DMS114 treated with DMSO at 0.1 percent for 48 hours (cell line): ENCODE measurements around the gene CCNT1.
"Not testable (repeated sequence)": the region's sequence is repeated elsewhere in the genome, so short reads cannot be mapped to it uniquely, and the experiment has no call there.

Experiments used
- DNase-seq: peaks from one replicate; lab custom pipeline; 2025; ENCODE audit not compliant: unreplicated experiment; lab: John Stamatoyannopoulos, UW

The CCNT1 gene

DNA sequence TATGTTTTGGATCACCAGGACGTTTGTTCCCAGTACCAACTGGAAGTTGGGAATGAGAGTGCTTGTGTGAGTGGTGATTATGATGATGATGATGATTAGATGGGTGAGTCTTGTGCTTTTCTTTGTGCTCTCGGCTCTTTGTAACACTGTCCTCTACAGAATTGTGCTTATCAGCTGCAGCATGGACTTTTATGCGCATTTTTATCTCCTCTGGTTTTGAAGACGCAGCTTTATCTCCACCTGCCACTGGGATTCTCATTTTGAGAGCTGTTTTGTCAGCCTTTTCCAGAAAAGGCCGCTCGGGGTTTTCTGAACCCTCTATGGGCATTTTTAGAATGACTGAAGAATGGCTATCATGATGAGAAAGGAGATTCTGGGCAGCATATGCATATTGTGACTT, 22.9 kb downstream of the CCNT1 start:
- DNase-seq = no peak

DNA sequence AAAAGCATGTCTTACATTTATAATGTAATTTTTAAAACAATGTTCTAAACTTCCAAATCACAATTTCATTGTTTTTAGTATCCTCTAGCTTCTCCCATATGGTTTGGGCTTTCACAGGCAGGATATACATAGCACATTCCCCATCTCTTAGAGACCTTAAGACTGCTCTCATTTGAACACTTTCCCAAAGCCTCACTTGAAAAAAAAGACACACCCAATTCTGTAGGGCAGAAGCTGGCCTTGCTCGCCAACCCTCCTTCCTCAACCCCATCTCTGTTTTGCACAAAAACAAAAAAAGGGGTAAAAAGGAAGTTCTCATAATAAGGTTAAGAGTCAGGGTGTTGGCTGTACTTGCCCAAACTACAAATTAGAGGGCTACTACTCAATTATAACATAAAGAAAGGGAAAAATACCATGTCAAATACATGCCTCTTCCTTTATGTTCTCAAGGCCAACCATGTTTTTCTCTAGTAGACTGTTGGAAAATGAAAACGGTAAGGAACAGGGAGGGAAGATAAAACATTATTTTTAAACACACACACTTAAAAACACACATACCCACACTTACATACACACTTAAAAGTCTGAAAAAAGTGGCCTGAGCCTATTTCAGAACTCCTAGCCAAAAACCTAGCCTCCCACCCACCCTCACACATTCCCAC, 24.6 kb downstream of the CCNT1 start:
- DNase-seq = no peak

DNA sequence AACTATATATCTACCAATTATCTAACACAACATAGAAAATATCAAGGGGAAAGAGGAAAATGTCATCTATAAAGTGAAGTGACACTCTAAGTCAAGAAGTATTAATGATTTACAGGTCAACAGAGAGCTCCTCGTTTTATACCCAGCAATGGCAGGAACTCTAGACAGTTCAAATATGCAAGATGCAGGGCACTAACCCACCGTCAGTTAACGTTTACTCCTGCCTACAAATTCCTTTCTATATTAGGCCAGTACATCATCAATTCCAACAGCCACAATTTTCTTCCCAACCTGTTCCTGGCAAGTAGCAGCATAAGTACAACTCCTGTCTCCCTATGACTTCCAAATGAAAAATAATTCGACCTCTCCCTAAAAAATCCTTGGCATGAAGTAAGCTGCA, 25.5 kb downstream of the CCNT1 start:
- no peak for DNase-seq

DNA sequence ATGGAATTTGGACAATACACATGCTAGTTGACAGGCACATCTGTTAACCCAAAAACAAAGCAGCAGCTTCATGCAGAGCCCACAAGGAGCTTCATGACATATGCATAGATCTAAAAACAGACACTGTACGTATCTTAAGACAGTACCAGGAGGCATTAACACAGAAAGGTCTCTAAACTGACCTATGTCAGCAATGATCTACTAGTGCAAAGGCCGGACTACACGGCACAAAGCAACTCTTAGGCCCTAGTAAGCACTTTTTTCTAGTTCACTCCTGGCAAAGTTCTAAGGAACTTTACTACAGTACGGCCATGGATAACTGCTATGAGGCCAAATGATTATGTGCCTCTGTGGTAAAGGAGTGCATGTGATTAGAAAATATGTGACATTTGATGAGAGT, 26.1 kb downstream of the CCNT1 start:
- DNase-seq = no peak

DNA sequence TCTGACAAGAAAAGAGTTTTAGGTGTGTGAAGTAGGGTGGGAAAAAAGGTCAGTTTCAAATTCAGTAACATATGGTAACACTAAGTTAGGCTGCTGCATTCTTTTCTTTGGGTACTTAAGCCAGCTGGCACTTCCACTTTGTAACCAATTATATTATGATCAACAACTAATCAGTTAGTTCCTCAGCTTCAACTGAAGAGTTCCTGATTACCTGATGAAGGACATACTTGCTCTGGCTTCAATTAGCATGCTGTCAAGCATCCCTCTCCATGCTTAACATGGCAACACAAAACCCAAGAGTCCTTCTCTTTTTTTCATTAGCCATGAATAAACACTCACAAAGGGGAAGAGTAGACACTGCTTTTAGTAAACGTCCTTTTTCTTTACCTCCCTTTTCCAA, 27.7 kb downstream of the CCNT1 start:
- DNase-seq = no peak

DNA sequence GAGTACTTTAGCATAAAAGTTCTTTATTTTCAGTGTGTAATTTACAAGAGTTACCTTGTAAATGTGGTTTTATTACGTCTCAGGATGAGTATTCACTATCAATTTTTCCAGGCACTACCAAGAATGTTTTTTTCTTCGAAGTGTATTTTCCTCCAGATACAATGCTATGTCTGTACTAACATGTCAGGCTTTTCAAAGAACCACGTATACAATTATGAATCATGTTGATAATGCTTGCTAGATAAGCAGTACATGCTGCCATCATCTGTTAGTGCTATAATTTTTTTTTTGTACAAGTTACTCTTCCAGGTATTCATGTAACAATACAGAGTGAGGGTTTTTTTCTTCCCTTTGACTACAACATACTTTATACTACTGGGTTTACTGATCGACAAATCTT, 28.9 kb downstream of the CCNT1 start:
- DNase-seq = no peak

DNA sequence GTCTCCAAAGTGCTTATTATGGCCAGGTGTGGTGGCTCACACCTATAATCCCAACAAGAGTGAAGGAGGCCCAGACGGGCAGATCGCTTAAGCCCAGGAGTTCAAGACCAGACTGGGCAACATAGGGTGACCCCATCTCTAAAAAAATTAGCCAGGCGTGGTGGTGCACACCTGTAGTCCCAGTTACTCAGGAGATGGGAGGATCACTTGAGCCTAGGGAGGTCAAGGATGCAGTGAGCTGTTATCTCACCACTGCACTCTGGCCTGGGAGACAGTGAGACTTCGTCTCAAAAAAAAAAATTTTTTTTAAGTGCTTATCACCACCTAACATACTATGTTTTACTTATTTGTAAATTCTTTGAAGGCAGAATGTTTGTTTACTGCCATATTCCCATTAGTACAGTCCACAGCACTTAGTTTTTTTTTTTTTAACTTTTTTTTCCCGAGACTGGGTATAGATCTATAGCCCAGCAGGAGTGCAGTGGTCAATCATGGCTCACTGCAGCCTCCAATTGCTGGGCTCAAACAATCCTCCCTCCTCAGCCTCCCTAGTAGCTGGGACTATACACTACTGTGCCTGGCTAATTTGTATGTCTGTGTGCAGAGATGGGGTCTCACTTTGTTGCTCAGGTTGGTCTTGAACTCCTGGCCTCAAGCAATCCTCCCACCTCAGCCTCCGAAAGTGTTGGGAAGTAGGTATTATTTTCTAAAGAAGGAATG, 29.7 kb downstream of the CCNT1 start:
- DNase-seq = no peak

DNA sequence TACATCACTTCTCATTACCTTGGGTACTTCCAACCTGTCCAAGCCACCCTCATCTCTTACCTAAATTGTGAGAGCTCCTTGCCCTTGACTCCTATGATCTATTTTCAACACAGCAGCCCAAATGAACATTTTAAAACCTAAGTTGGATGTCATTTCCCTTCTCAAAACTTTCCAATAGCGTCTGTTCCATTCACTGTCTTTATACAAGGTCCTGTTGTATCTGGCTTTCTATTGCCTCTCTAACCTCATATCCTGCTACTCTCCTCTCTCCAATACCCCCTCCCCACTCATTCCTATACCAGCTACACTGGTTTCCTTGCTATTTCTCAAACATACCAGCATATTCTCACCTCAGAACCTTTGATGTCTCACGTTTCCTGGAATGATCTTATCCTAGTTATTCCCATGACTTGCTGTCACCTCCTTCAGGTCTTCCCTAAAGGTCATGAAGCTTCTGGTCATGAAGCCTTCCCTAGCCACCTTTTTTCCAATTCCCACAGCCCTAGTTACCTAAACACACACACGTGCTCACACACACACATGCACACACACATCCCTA, 30.4 kb downstream of the CCNT1 start:
- no peak for DNase-seq

DNA sequence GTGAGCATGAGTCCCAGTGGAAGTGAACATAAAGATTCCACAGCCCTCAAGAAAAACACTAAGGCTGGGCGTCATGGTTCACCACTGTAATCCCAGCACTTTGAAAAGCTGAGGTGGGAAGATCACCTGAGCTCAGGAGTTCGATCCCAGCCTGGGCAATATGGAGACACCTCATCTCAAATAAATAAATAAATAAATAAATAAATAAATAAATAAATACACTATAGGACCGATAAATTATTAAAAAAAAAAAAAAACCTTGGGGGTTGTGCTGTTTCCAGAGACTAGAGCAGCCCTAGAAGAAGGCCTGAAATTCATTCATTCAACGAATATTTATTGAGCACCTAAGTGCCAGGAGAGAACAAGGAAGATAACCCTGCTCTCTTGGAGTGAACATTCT, 33.0 kb downstream of the CCNT1 start:
- DNase-seq = no peak

DNA sequence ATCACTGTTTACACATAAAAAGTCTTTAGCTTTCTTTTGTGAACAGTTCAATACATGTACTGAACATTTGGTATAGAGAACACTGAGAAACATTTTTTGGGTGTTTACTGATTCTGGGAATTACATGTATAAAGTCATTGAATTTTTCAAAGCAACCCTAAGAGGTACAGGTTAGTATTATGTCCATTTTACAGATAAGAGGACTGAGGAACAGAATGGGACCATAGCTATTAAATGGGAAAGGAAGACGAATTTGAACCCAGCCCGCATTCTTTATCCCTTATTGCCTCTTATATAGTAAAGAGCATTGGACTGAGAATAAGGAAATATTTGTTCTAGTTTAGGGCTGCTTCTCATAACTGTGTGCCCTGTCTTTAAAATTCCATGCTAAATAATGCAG, 33.6 kb downstream of the CCNT1 start:
- no peak for DNase-seq

DNA sequence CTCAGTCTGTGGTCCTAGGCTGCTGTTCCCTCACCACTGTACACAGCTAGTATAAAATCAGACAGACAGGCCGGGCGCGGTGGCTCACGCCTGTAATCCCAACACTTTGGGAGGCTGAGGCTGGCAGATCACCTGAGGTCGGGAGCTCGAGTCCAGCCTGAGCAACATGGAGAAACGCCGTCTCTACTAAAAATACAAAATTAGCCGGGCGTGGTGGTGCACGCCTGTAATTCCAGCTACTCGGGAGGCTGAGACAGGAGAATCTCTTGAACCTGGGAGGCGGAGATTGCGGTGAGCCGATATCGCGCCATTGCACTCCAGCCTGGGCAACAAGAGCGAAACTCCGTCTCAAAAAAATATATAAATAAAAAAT, 34.0 kb downstream of the CCNT1 start:
- DNase-seq = not testable (repeated sequence)

DNA sequence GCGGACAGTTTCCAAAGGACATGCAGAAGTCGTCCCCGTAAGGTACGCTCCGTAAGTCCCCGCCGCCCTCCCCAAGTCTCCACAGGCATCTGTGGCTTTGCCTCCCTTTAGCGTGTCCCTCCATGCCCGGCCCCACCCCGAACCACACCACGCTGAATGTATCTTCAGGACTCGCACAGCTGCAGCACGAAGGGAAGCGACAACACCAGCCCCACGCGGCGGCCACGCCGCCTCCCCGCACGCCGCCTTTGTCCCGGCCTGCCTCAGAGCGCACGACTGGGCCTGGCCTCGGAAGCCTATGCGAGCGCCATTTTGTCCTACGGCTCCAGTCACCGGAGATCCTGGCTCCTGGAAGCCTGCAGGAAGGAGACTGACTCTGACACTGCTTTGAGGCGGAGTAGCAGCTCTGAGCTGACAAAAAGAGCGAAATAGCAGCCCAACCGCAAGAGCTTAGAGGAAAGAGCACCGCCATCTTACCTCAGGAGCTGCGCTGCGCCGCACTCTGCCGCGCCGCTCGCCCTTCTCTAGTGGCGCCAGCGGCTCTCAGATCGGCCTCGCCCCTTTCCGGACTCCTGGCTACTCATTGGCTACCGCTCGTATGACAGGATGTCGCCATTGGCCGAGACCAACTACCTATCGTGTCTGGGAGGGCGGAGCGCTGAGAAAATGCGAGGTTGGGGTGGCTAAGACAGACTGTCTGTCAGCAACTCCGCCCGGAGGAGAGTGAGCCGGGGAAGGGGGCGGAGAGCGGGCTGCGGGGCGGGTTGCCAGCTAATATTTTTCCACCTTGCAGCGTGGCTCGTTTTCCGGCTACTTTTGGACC, 34.6 kb downstream of the CCNT1 start, which contains the start of gene KANSL2:
Gene KANSL2 (minus strand): TSS at position 529 of the 823 bp plus-strand sequence. CDS start 606 bp downstream, outside the sequence.
- peak; percentile 99 for DNase-seq

DNA sequence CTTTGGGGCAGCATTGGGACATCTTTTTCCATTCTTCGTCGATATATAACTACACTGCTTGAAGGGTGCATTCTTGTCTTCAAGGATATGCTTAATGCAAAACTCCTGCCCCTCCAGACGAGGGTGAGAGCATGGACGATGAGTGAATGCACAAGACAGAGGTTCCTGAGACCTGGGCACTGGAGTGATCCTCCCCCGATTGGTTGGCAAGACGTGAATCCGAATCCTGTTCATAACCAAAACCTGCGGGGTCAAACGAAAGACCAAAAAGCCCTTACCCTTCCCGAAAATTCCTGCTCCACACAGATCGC, 35.2 kb downstream of the CCNT1 start:
- DNase-seq = no peak

DNA sequence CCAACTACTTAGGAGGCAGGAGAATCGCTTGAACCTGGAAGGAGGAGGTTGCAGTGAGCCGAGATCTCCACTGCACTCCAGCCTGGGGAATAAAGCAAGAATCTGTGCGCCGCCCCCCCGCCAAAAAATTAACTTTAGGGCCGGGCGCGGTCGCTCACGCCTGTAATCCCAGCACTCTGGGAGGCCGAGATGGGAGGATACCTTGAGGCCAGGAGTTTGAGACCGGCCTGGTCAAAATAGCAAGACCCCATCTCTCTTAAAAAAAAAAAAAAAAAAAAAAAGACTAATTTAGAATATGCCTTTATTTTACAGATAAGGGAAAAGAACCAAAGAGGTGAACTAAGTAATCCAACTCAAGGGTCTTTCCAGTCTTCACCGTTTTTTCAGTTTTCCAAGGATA, 35.6 kb downstream of the CCNT1 start:
- DNase-seq = no peak

DNA sequence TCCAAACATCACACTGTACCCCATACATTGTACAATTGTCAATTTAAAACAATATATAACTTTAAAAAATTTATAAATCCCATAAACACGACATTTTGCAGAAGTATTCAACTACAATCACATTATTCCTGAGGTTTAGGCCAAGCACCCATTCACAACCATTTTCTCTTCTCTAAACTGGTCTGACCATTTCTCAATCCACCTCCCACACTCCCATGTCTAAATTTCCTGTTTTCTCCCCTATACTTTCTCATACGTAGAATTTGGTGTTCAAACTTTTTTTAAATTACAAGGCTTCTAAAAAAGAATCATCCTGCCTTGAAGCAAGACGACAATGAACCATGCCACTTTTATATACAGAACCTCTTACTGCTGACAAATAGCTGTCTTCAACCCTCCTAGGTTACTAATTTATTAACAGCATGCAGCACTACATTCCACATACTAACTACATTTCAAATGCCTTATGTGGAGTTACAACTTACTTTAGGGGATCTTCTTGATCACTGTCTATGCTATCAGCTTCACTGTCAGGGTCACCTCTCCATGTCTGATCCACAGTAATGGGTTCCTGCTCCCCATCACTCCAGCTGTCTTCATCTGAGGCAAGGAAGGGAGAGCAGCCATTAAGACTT, 37.8 kb downstream of the CCNT1 start:
- no peak for DNase-seq

DNA sequence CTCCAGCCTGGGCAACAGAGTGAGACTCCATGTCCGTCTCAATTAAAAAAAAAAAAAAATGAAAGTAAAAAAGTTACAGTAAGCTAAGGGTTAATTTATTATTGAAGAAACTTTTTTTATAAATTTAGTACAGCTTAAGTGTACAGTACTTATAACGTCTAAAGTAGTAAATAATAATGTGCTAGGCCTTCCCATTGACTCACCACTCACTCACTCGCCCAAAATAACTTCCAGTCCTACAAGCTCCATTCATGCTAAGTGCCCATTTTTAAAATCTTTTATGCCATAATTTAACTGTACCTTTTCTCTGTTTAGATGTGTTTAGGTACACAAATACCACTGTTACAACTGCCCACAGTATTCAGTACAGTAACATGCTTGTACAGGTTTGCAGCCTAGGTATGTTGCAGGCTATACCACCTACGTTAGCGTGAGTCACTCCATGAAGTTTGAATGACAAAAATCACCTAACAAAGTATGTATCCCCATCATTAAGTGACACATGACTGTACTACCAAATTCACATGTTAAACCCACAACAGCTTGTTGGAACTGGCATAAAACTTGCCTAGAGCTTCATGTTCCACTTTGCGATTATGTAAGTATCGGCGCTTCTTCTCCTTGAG, 45.2 kb downstream of the CCNT1 start:
- no peak for DNase-seq

DNA sequence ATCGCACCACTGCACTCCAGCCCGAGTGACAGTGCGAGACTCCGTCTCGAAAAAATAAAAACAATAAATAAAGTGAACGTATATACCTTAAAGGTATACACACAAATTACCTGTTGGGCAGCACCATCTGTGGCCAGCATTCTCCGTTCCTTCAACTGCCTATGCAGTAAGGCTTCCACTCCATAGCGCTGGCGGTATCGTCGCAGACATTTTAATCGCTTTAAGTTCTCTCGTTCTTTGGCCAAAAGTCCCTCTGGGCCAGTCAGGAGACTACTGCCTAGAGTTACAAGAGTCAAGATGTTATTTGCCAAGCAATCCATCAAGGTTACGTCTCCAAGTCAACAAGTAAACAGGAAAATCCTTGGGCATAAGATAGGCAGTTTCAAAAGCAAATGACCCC, 47.5 kb downstream of the CCNT1 start:
- DNase-seq = no peak

DNA sequence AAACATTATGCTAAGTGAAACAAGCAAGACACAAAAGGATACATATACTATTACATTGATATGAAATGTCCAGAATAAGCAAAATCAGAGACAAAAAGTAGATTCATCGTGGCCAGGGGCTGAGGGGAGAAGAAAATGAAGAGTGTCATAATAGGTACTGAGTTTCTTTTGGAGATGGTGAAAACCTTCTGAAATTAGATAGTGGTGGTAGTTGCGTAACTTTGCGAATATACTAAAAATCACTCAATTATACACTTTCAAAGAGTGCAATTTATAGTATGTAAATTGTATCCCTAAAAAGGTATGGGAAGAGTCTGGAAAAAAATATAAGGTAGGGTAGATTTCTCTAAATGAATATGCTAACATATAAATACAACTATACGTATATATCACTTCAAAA, 56.6 kb downstream of the CCNT1 start:
- DNase-seq = no peak

DNA sequence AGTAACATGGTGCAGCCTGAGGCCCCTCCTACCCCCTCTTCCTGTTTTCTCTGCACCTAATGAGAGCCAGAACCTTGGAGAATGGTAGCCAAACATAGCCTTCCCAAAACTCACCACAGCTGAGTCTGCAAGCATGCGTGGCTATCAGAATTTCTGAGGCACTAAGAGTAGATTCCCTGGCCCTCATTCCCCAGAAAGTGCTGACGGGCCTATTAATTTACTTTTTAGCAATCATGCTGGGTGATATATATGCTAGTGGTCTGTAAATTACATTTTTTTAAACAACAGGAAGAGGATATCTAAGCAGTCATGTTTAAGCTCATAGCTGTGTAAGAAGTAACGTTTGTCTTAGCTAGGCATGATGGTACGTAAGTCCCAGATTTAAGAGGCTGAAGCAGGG, 64.8 kb downstream of the CCNT1 start:
- no peak for DNase-seq

DNA sequence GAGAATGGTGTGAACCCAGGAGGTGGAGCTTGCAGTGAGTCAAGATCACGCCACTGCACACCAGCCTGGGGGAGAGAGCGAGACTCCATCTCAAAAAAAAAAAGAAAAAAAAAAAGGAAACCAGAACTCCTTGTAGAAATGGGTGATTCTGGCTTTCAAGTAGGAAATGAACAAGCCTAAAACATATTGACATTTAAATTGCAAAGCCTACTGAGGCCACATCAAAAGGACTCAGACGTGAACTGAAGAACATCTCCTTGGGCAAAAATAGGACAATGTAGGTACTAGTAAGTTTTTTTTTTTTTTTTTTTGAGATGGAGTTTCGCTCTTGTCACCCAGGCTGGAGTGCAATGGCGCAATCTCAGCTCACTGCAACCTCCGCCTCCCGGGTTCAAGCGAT, 71.2 kb downstream of the CCNT1 start:
- DNase-seq = not testable (repeated sequence)

DNA sequence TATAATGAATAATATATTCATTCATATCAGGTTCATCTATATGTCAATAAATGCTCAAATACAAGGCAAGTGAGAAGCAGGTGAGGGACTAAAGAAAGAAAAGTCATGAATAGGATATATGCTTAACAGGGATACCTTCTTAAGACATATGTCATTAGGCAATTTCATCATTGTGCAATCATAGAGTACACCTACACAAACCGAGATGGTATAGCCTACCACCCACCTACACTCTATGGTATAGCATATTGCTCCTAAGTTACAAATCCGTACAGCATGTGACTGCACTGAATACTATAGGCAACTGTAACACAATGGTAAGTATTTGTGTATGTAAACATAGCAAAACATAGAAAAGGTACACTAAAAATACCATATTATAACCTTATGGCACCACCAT, 73.5 kb downstream of the CCNT1 start:
- no peak for DNase-seq
